K562 (cell line): ENCODE data around the gene ZFPM1. TPM values are rescaled to one million over a fixed set of nuclear protein-coding genes. Genes with fewer than 3 reads are reported as not detected.

Source experiments
- CBX2 ChIP-seq: fragments of 200-600 bp; sonication (generic); IDR thresholded peaks from one replicate; pipeline ENCODE4 v1.6.1; 2012; ENCODE audit warnings: mild to moderate bottlenecking, low read length, inconsistent platforms; ENCODE audit not compliant: insufficient read depth, poor library complexity, severe bottlenecking
- FOS ChIP-seq: IDR thresholded peaks from 3 replicates; pipeline ENCODE4 v1.6.1; 2011; ENCODE audit not compliant: insufficient read length; ENCODE audit errors: extremely low read depth
- GABPA ChIP-seq: fragments of 200-800 bp; sonication (Bioruptor generic); conservative IDR thresholded peaks from 2 replicates; pipeline ENCODE4 v1.6.1; 2016; ENCODE audit warnings: low read depth, missing genetic modification characterization, missing compliant biosample characterization
- GTF2B ChIP-seq: IDR thresholded peaks from 2 replicates; pipeline ENCODE4 v1.6.1; 2011; ENCODE audit not compliant: insufficient read length; ENCODE audit errors: extremely low read depth
- HSF4 ChIP-seq: fragments of 250-450 bp; sonication (Bioruptor Pico); IDR thresholded peaks from 2 replicates; pipeline ENCODE4 v2.1.2; 2022; ENCODE audit warnings: mild to moderate bottlenecking, moderate library complexity, borderline replicate concordance
- MAFF ChIP-seq: IDR thresholded peaks from 2 replicates; pipeline ENCODE4 v1.6.1; 2012; ENCODE audit warnings: low read length, improper control_type of control experiment
- MBD2 ChIP-seq: sonication (generic); IDR thresholded peaks from 2 replicates; pipeline ENCODE4 v1.6.1; 2016; ENCODE audit warnings: low read depth, borderline replicate concordance
- MYNN ChIP-seq, 2 experiments: sonication (generic); formaldehyde crosslinking in 1 of 2; IDR thresholded peaks; 2 replicates each; pipeline versions ENCODE4 v1.5.0 to v1.6.1; 2016 to 2020; ENCODE audit warnings: antibody characterized with exemption in 1 of 2, missing genetic modification reagents in 1 of 2
- NFIX ChIP-seq: fragments of 250-450 bp; sonication (Bioruptor Pico); IDR thresholded peaks from 2 replicates; pipeline ENCODE4 v1.4.0; 2020; ENCODE audit warnings: low read depth, mild to moderate bottlenecking, moderate library complexity
- PHF21A ChIP-seq: fragments of 450-650 bp; IDR thresholded peaks from 2 replicates; pipeline ENCODE4 v1.6.1; 2017; ENCODE audit warnings: low read depth, borderline replicate concordance
- POLR2AphosphoS5 ChIP-seq: IDR thresholded peaks from 2 replicates; pipeline ENCODE4 v1.6.1; 2011; ENCODE audit warnings: mild to moderate bottlenecking, low read depth, low read length, moderate library complexity; ENCODE audit not compliant: control insufficient read depth, insufficient read depth
- POLR2G ChIP-seq: fragments of 200-400 bp; formaldehyde crosslinking; IDR thresholded peaks from 2 replicates; pipeline ENCODE4 v1.6.1; 2017; ENCODE audit warnings: low read depth, mild to moderate bottlenecking, antibody characterized with exemption, low read length, moderate library complexity
- RAD51 ChIP-seq: fragments of 450-650 bp; IDR thresholded peaks from 2 replicates; pipeline ENCODE4 v1.7.1; 2016; ENCODE audit warnings: low read depth, mild to moderate bottlenecking, borderline replicate concordance
- RB1 ChIP-seq: fragments of 450-650 bp; IDR thresholded peaks from 2 replicates; pipeline ENCODE4 v1.6.1; 2017; ENCODE audit warnings: low read depth, mild to moderate bottlenecking
- RBBP5 ChIP-seq: fragments of 200-600 bp; sonication (generic); IDR thresholded peaks from 2 replicates; pipeline ENCODE4 v1.6.1; 2012; ENCODE audit warnings: borderline replicate concordance, mild to moderate bottlenecking, low read length, control low read depth, inconsistent platforms; ENCODE audit not compliant: insufficient read depth, poor library complexity, severe bottlenecking
- RBFOX2 ChIP-seq: fragments of 200-400 bp; formaldehyde crosslinking; IDR thresholded peaks from 2 replicates; pipeline ENCODE4 v1.6.1; 2017; ENCODE audit warnings: low read depth, mild to moderate bottlenecking, low read length, moderate library complexity
- RBM14 ChIP-seq: fragments of 200-400 bp; formaldehyde crosslinking; IDR thresholded peaks from 2 replicates; pipeline ENCODE4 v1.6.1; 2018; ENCODE audit warnings: low read depth, mild to moderate bottlenecking, low read length, moderate library complexity, borderline replicate concordance; ENCODE audit not compliant: insufficient read depth
- ZBTB7A ChIP-seq: IDR thresholded peaks from 2 replicates; pipeline ENCODE4 v1.6.1; 2011; ENCODE audit warnings: low read depth, mild to moderate bottlenecking, low read length, moderate library complexity, borderline replicate concordance; ENCODE audit not compliant: control insufficient read depth
- ZFPM2 ChIP-seq: fragments of 250-450 bp; sonication (Bioruptor Pico); IDR thresholded peaks from 2 replicates; pipeline ENCODE4 v1.5.1; 2022; ENCODE audit warnings: mild to moderate bottlenecking
- ZKSCAN1 ChIP-seq: fragments of 150-350 bp; IDR thresholded peaks from 2 replicates; pipeline ENCODE4 v1.6.1; 2016; ENCODE audit warnings: low read depth, low read length
- ZNF197 ChIP-seq: fragments of 200-800 bp; sonication (Bioruptor generic); IDR thresholded peaks from 2 replicates; pipeline ENCODE4 v1.6.1; 2016; ENCODE audit warnings: low read depth, missing genetic modification characterization, missing compliant biosample characterization
- ZNF253 ChIP-seq: fragments of 250-450 bp; sonication (Bioruptor Pico); conservative IDR thresholded peaks from 2 replicates; pipeline ENCODE4 v1.6.1; 2021; ENCODE audit warnings: mild to moderate bottlenecking
- ZNF311 ChIP-seq: fragments of 250-450 bp; sonication (Bioruptor Pico); IDR thresholded peaks from 2 replicates; pipeline ENCODE4 v1.4.0; 2020; ENCODE audit warnings: mild to moderate bottlenecking, moderate library complexity
- ZNF444 ChIP-seq: fragments of 250-450 bp; sonication (Bioruptor Pico); IDR thresholded peaks from 2 replicates; pipeline ENCODE4 v1.4.0; 2020; ENCODE audit warnings: mild to moderate bottlenecking, moderate library complexity
- ZNF551 ChIP-seq: fragments of 250-450 bp; sonication (Bioruptor Pico); IDR thresholded peaks from 2 replicates; pipeline ENCODE4 v1.5.0; 2021; ENCODE audit warnings: mild to moderate bottlenecking, moderate library complexity
- polyA plus RNA-seq, 8 experiments: library from polyadenylated mRNA; depleted of rRNA in 4 of 8; stranded (reverse) in 5 of 8; unstranded in 3 of 8; fragments of >200 nt; fragmentation: Nextera tagmentation in 2 of 8; fragmentation: Illumina TruSeq in 1 of 8; extraction: Ambion mirVana in 2 of 8; extraction: Trizol in 1 of 8; gene quantifications; 2 replicates each; pipeline versions ENCODE4 v1.2.1 to v1.2.3, GENCODE V29; 2011 to 2014; ENCODE audit warnings: inconsistent platforms in 1 of 8, missing spikeins in 1 of 8
- total RNA-seq, 7 experiments: library from RNA; depleted of rRNA in 6 of 7; stranded (reverse); fragments of >200 nt in 6 of 7; fragmentation: Illumina TruSeq in 2 of 7; extraction: Trizol in 2 of 7; gene quantifications; 2 replicates each; pipeline versions ENCODE4 v1.2.1 to v1.2.3, GENCODE V29; 2011 to 2021; ENCODE audit warnings: low replicate concordance in 1 of 7
- TF ChIP-seq, protein P1 (sequence below): fragments of 450-650 bp; formaldehyde crosslinking; IDR thresholded peaks from 2 replicates; pipeline ENCODE4 v1.4.0; 2020; ENCODE audit warnings: mild to moderate bottlenecking, mixed read lengths

The ZFPM1 gene
- total and polyA plus RNA-seq, 9 of the 15 experiments (the other 6 are each of a cell fraction or from before 2014, with no cell fraction given), result 0.03 to 35.9 (median 1.4) TPM

DNA sequence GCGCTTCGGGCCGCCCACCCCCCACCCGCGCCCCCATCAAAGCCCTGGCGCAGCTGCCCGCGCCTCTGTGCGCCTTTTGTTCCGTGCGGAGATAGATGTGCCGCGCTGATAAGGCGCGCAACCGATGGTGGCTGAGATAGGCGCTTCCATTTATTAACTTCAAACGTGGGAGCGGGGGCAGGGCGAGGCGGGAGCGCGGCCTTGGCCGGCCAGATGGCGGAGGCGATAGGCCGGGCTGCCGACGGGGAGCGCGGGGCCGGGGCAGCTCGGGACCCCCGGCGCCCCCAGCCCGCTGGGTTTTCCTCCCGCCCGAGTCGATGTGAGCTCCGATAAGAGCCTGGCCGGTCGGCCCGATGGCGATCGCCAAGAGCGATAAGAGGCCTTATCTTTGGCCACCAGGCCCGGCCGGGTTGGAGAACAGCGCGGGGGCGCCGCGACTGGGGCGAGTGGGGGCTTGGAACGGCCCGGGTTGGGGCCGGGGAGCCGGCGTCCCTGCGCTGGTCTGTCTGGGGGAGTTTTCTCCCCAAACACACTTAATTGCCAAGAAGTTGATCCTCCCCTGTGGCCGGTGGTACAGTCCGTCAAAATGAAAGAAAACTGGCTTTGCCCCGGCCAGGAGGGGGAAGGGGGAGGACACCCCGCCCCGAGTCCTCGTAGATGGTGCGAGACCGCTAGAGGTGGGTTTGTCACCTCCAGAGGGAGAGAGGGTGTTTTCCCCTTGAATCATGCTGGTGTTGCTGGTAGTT lies 2.7 kb downstream of the ZFPM1 start (continued):
- TF ChIP-seq, protein P1, sequence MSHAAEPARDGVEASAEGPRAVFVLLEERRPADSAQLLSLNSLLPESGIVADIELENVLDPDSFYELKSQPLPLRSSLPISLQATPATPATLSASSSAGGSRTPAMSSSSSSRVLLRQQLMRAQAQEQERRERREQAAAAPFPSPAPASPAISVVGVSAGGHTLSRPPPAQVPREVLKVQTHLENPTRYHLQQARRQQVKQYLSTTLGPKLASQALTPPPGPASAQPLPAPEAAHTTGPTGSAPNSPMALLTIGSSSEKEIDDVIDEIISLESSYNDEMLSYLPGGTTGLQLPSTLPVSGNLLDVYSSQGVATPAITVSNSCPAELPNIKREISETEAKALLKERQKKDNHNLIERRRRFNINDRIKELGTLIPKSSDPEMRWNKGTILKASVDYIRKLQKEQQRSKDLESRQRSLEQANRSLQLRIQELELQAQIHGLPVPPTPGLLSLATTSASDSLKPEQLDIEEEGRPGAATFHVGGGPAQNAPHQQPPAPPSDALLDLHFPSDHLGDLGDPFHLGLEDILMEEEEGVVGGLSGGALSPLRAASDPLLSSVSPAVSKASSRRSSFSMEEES (CRISPR knock-in tag), result no peak
- no peak for TF ChIP-seq RAD51
- no peak for TF ChIP-seq FOS
- no peak for TF ChIP-seq ZKSCAN1
- TF ChIP-seq ZNF551 (CRISPR knock-in tag), result no peak
- no peak for TF ChIP-seq GTF2B
- TF ChIP-seq ZNF253 (CRISPR knock-in tag), result no peak
- no peak for TF ChIP-seq HSF4 (CRISPR knock-in tag)
- no peak; the same call in none of the 2 replicates for TF ChIP-seq ZFPM2
- peak; percentile 83 for TF ChIP-seq POLR2AphosphoS5
- no peak for TF ChIP-seq NFIX (CRISPR knock-in tag)
- TF ChIP-seq CBX2, result no peak
- TF ChIP-seq ZBTB7A, result peak; percentile 99
- TF ChIP-seq ZNF311 (CRISPR knock-in tag), result no peak
- TF ChIP-seq ZNF197, result 0 out of 2 replicates have a peak, but pooled peaks have one; percentile 38
- no peak for TF ChIP-seq ZNF444 (CRISPR knock-in tag)
- peak; percentile 73 for TF ChIP-seq RBFOX2
- TF ChIP-seq MYNN (IDR thresholded peaks at IDR 0.05), result peak; percentile 64; the same call in 1 of the 2 replicates
- TF ChIP-seq MYNN (CRISPR knock-in tag; IDR thresholded peaks at IDR 0.05), result no peak
- peak; percentile 61 for TF ChIP-seq MBD2
- 0 out of 2 replicates have a peak, but pooled peaks have one; percentile 54 for TF ChIP-seq PHF21A
- peak; percentile 63 for TF ChIP-seq RBBP5
- TF ChIP-seq RB1, result peak; percentile 80; the same call in 1 of the 2 replicates
- TF ChIP-seq RBM14, result no peak
- 0 out of 2 replicates have a peak, but pooled peaks have one; percentile 14 for TF ChIP-seq MAFF
- no peak for TF ChIP-seq GABPA (tag)
- peak; percentile 53 for TF ChIP-seq POLR2G
